GM12865 (cell line): Measurements from ENCODE around the gene ZC3H14.
A peak's percentile ranks its signal among the peaks of the same experiment; 100 is the strongest.

Source experiments
- DNase-seq: peaks from one replicate; pipeline ENCODE4 v3.0.0; 2010; ENCODE audit warnings: low read depth
- H3K4me3 ChIP-seq: 2 replicates; pipeline ENCODE4 v1.5.1; 2011; ENCODE audit warnings: mild to moderate bottlenecking, low read depth, low read length, control low read depth
- CTCF ChIP-seq: IDR thresholded peaks from 2 replicates; pipeline ENCODE4 v1.5.1; 2011; ENCODE audit warnings: low read length, control low read depth, low read depth, inconsistent platforms; ENCODE audit not compliant: insufficient read depth; ENCODE audit errors: missing control alignments

Gene ZC3H14

GRCh38 chr14:88563845-88564244, 1.0 kb downstream of the ZC3H14 start:
- DNase-seq = no peak
- H3K4me3 ChIP-seq = peak overlapping the region; percentile 95
- TF ChIP-seq CTCF = no peak

GRCh38 chr14:88565427-88565826, 2.6 kb downstream of the ZC3H14 start:
- no peak overlapping the region for H3K4me3 ChIP-seq
- no peak for DNase-seq
- no peak for TF ChIP-seq CTCF

GRCh38 chr14:88568196-88568595, 5.4 kb downstream of the ZC3H14 start:
- no peak overlapping the region for H3K4me3 ChIP-seq
- TF ChIP-seq CTCF = no peak
- no peak for DNase-seq

- no peak for TF ChIP-seq CTCF
- no peak overlapping the region for H3K4me3 ChIP-seq
- no peak for DNase-seq
Observed at GRCh38 chr14:88572117-88572516, 9.3 kb downstream of the ZC3H14 start.

GRCh38 chr14:88576222-88576621, 13.4 kb downstream of the ZC3H14 start:
- DNase-seq = no peak
- no peak overlapping the region for H3K4me3 ChIP-seq
- no peak for TF ChIP-seq CTCF

GRCh38 chr14:88584451-88584850, 21.6 kb downstream of the ZC3H14 start:
- H3K4me3 ChIP-seq = no peak overlapping the region
- TF ChIP-seq CTCF = no peak
- DNase-seq = no peak

- DNase-seq = no peak
- no peak overlapping the region for H3K4me3 ChIP-seq
- TF ChIP-seq CTCF = no peak
Observed at GRCh38 chr14:88588081-88588480, 25.2 kb downstream of the ZC3H14 start.
